GM19395 (cell line): ENCODE measurements around the gene SLC22A31.

ENCODE experiments used
- ATAC-seq: cut with Tn5 transposase; IDR thresholded peaks from one replicate; pipeline ENCODE4 v1.9.1; 2021; ENCODE audit warnings: mild to moderate bottlenecking, moderate library complexity; ENCODE audit not compliant: unreplicated experiment

Gene SLC22A31

DNA sequence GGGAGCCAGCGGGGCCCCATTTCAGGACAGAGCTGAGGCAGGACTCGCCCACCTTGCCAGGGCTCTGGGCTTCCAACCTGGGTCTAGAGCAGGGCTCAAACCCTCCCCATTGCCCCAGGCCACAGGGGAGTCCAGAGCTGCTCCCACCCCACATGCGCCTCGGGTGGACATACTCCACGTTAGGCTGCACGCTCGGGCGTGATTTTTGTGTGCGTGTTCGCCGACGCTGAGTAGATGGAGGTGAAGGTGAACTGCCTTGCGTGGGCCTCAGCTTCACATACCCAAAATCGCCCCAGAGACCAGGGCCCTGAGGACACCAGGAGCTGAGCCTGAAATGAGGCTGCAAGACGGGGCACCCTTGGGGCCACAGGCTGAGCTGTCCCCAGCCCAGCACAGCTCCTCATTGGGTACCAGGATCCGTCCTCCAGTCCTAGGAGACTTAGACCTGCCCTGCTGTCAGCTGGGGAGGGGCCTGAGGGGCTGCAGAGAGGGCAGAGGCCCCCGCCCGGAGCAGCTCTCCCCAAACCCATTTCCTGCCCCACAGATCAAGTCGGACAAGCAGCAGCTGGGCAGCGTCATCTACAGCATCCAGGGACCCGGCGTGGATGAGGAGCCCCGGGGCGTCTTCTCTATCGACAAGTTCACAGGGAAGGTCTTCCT is 20.6 kb downstream of the SLC22A31 start:
- ATAC-seq = no peak

DNA sequence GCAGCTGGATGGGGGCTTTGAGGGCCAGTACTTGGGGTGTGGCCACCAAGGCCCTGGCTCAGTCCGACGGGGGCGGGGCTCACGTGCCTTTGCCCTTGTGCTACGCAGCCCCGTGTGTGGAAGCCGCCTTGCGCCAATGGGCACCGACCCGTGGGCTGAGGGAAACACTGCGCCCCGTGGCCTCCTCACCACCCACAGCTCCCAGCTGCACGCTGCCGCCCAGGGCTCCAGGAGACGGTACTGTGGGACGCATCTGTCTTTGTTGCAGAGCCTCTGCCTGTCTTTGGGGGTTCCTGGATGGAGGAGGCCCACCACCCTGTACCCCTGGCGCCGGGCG is 21.2 kb downstream of the SLC22A31 start:
- ATAC-seq = no peak

DNA sequence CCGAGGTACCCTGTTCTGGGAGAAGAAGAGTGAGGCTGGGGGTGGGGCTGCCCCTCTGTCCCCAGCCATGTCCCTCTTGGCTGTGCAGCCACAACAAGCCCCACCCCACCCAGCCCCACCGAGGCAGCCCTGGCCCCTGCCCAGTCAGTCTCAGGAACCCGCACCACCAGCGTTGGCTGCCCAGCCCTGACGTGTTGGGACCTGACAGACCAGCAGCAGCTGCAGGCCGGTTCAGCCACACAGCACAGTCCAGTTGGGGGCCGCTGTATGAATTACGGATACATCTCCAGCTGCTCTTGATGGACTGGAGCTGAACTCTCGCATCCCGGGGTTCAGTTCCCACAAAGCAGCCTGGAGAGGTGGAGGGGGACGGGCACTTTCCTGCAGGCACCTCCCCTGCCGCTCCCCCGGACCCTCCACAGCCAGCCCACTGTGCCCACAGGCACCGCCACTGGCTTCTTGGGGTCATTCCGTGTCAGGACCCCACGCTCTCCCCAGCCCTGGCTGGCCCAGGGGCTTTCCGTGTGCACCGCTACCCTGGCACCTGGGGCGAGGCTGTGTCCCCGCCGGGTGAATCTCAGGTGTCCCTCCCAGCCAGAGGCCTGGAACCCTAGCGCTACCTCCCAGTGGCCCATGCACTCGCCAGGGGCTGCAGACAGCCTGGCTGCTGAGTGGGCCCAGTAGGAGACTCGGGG is 21.7 kb downstream of the SLC22A31 start:
- no peak for ATAC-seq

DNA sequence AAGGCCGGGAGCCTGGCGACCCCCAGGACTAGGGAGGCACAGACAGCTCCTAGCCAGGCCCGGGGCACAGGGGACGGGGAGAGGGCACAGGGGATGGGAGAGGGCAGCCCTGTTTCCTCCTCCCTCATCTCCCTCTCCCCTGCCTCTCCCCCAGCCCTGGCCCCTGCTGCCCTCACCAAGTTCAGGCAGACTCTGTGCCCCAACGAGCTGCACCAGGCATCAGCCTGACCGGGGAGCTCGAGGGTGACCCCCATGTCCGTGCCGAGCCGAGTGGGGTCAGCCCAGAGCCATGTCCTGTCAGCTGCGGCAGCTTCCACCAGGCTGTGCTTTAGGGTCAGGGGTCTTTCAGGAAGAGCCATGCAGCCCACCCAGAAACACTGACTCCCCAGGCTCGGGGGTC is 22.8 kb downstream of the SLC22A31 start:
- ATAC-seq = no peak

DNA sequence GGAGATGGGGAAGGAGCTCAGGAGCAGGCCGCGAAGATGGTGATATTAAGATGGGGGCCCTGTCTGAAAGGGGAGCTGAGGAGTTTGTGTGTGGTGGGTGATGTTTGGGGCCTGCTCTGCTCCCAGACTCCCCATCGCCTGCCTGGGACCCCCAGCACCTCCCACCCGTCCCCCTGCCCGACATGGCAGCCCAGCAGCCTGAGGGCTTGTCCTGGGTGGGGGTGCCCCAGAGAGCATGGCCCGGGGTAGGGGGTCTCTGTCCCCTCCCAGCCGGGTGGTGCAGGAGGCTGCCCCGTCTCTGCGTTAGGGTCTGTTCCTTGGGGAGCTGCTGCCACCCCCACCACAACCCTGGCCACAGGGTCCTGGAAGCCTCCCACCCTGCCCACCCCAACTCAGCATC is 23.6 kb downstream of the SLC22A31 start:
- ATAC-seq = no peak

DNA sequence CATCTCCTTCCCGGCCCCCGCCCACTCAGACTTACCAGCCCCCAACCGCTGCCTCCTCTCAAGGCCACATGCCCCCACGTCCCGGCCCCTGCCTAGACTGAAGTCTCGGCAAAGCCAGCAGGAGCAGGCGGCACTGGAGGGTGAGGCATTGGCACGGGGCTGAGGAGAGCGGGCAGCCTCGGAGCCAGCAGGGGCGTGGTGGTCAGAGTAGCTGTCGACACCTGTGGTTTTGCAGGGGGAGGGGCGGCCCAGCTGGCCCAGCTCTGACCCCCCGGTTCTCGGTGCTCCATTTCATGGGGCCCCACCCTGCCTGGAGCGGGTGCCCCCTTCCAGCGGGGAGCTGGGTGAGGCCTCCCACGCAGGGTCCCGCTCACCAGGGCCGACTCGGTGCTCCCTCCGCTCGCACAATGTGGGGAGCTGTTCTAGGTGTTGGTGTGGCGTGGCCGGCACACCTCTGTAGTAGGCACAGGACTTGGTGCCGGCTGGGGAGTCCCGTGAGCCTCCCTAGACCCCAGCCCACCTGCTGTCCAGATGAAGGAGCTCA is 24.1 kb downstream of the SLC22A31 start:
- no peak for ATAC-seq

DNA sequence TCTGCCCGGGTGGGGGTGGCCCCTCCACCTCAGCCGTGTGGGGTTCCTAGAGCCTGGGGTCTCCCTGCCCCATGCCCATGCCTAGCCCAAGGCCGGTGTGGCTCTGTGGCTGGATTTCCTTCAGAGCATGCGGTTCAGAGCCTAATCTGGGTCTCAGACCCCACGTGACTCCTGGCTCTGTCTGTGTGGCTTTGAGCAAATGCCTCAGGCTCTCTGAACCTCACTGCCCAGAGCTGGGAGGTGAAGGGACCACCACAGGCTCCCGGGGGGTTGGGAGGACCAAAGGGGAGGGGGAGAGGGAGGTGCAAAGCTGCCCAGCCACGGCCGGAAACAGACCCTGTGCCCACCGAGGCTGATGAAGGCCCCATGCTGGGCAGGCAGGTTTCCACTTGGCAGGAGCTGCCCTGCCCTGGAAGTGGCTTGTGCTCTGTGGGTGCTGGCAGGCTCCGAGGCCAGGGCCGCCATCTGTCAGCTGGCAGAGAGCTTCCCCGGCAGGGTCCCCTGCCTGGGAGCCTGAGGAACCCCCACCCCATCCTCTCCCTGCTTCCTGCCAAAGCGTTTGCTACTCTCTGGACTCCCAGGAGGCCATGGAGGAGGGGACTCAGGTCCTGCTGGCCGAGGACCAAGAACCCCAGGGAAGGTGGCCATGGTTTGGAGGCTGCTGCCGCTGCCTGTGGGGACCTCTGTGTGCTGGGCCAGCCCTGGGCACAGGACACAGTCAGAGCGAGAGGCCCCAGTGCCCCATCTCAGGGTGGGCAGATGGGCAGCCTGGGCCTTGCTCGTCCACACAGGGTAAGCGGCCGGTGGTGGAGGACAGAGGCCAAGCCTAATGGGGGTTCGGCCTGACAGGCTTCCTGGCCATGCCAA is 24.8 kb downstream of the SLC22A31 start:
- ATAC-seq = no peak

DNA sequence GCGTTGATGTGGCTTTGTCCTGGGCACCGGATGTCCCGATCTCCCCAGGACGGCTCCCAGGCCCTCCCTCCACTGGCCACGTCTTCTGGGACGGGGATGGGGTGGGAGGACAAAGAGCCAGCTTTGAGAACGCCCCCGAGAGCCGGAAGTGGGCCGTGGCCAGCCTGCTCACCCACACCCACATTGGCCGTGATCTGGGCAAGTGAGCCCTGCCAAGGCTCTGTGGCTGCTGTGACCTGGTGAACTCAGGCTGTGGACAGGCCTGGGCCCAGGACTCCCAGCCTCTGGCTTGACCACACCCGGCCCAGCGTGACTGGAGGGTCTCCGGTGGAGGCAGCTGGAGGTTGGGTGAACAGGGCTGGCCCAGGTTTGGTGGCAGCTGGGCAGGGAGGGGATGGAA is 25.5 kb downstream of the SLC22A31 start:
- ATAC-seq = no peak

DNA sequence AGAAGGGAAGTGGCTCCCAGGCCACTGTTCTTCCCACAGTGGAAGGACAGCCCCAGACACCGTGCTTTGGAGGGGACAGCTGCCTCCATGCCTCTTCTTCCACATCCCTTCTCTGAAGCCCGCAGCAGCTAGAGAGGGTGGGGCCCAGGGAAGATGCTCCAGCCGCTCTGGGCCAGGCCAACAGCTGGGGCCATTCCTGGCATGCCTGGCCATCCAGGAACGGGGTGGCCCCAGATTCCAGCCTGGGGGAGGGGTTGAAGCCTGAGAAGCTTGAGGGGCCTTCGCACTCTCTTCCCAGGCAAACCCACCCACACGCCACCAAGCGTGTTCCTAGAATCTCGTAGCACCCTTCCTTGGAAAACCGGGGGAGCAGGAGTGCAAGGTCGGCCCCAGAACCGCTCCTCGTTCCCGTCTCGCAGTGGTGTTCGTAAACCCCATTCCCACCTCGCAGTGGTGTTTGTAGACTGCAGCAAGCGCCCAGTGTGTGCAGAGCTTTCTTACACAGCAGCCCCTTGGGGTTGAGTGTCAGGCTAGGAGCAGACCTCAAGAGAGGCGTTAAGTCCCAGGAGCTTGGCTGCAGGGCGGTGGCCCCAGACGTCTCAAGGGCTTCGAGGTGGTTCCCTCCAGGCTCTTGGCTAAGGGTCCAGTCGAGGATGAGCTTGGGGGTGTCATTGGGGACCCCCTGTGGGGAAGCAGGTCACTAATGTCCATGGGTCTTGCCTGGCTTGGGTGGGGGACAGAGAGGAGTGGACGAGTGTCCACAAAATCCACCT is 26.1 kb downstream of the SLC22A31 start:
- no peak for ATAC-seq

DNA sequence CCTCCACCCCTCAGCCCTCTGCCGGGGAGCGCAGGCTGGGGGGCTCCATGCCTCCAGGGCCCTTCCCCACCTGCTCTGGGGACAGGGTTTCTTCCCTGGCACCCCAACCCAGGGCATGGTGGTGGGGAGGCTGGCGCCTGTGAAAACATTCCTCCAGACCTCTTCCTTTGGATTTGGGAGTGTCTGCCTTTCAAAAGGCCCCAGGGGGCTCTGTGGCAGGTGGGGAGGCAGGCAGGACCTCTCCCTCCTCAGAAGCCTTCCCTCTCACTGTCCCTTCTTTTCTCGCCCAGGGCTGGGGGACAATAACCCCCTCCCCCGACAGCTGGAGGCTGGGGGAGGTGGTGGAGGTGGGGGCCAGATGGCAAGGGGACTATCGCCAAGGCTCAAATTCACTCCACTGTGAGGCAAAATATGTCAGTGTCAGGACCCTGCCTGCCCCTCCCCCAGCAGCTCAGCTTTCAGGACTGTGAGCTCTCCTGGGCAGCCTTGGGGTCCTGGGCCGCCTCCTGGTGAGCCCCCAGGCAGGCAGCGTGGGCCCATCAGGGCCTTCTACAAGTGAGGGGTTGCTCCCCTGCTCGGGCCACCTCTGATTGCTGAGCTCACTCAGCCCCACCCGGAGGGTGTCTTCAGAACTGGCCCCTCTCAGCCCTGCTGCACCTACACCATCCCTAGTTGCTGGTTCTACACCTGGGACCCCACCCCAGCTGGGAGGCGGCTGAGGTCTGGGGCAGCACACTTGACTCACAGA is 27.0 kb downstream of the SLC22A31 start:
- ATAC-seq = no peak

DNA sequence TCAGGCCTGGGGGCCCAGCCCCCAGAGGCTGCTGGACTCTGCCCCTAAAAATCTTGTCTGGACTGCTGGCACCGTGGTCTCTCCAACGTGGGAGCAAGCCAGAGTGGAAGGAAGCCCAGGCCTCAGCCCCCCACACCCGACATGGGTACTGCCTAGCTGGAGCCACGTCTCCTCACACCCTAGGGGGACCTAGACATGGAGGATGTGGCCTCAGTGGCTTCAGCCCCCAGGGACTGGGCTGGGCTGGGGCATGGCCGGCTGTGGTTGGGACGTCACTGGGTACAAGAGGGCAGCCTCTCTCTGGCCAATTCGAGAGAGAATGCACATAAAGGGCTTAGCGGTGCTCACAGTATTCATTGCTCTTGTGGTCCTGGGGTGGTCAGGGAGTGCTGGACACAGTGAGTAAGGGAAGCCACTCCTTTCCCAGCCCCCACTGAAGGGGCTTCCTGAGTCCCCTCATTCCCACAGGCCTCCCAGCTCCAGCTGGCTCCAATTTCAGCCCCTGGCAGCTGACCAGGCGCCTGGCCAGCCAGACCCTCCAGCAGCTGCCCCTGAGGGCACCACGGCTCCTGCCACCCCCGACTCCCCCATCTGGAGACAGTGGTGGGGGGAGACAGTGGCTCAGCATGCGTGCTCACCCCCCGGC is 27.7 kb downstream of the SLC22A31 start:
- no peak for ATAC-seq

DNA sequence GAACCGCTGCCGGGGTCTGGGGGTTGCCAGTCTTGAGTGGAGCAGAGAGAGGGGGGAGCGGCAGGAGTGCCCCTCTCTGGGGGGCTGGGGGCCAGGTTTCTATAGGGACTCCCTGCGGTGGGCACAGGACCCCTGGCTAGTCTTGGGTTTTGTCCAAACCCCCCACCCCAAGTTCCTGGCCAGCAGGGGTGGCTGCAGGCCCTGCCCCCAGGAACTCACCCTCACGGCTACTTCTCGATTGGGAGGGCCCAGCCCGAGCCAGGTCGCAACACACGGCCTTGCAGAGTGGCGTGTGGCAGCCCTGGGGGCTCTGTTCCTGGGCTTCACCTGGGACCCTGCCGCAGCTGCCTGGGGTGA is 28.2 kb downstream of the SLC22A31 start:
- no peak for ATAC-seq

DNA sequence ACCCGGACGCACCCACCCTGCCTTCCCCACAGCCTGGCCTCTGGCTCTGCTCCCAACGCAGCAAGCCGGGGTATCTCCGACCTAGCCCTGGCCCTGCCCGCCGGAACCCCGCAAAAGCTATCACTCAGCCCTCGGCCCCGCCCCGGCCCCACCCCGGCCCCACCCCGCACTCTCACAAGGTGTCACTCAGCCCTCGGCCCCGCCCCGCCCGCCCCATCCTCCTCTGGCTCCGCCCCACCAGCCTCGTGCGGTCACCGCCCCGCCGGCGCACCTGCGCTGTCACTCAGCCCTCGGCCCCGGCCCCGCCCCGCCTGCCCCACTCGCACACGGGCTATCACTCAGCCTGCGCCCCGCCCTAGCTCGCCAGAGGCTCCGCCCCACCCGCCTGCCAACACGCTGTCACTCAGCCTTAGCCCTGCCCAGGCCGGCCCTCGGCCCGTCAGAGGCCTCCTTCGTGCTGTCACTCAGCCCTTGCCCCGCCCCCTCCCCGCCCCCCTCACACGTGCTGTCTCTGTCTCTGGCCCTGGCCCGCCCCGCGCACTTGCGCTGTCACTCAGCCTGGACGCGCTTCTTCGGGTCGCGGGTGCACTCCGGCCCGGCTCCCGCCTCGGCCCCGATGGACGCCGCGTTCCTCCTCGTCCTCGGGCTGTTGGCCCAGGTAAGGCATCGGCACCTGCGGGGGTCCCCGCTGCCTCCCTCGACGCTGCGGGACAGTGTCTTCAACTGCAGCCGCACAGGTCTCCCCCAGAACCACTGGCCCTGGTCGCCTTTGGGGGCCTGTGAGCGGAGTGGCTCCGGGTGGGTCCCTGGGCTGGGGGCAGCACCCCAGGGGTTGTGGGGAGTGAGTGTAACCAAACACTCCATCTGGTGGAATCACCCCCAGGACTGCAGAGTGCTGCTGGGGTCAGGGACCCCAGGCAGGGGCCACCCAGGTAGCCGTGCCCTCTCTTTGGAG is 28.8 kb downstream of the SLC22A31 start, which contains the start of gene CDH15:
Gene CDH15, plus strand, starts transcription at position 533 of the 955 bp plus-strand sequence. Its CDS starts 84 bp downstream, at position 617.
- ATAC-seq = peak; percentile 70

DNA sequence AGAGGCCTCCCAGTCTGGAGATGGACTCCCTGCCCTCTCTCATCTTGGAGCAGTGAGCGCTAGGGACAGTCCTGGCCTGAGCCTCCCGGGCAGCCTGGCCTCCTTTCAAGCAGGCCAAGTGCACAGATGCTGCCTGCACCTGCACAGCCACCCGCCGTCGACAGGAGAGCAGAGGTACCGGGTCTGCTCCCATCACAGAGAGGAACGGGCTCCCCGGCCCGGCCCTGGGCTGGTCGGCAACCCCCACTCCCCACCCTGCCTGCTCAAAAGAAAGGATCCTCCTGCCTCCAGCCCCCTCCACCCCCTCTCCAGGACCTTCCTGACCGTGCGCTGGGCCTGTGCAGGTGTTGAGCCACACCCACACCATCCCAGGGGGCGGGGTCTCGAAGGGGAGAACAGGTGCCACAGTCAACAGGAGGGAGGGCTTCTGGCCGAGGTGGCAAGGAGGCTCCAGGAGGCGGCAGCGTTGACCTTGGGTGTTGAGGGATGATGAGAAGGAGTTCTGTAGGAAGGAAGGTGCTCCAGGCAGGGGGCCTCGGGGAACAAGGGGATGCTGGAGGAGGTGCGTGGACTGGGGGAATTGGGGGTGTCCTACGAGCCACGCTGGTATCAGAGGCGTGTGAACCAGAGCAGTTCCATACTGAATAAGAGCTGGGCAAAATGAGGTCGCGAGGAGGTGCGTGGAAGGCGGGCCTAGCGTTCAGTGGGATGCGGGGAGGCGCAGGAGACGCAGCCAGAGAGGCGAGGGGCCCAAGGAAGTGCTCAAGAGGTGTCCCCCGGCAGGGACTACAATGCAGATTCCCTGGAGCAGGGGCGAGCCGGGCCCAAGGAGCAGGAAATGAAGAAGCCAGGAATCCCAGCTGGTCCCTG is 29.8 kb downstream of the SLC22A31 start:
- ATAC-seq = no peak

DNA sequence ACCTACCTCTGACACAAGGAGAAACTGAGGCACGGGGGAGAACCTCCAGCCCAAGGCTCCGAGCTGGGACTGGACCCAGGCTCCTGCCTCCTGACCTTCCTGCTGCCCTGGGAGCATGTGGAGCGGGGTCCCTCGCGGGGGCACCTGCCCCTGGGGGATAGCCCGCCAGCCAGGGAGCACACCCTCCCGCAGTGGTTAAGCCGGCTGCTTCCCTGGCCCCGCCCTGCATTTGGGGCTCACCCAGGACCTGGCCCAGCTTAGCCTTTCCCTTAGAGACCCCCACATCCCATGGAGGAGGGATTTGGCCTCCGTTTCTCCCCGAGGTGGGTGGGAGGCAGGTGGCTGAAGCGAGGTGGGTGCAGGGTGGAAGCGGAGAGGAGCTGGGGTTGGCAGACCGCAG is 30.6 kb downstream of the SLC22A31 start:
- no peak for ATAC-seq

DNA sequence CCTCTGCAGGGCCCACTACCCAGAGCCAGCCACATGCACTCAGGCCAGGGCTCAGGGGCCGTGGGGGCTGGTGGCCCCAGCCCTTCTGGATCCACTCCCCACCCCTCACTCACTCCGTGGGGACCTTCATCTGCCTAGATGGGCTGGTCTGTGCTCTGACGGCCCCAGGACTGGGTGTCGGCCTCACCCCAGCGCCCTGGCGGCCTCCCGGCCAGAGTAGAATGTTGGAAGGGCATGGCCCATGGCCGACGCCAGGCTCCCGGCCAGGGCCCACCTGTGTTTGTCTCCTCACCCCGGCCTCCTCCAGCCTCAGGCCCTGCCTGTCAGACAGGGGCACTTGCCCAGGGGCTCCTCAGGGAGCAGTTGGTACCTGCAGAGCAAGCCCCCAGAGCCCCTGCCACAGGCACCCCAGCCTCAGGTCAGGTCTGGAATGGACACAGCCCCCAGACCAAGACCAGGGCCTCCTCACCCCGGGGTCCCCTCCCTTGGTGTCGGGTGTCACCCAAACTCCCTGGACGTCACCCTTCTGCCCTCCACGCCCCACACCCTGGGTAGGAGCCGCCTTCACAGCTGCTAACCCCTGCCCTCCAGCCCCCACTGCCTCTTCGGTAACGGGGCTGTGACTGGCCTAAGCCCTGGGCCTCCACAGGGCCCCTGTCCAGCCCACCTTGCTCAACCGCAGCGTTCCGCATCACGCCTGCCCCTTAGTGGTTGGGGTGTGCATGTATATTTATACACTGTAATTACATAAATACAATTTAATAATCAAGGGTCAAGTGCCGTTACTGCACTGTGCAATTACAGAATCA is 31.8 kb downstream of the SLC22A31 start:
- ATAC-seq = no peak

DNA sequence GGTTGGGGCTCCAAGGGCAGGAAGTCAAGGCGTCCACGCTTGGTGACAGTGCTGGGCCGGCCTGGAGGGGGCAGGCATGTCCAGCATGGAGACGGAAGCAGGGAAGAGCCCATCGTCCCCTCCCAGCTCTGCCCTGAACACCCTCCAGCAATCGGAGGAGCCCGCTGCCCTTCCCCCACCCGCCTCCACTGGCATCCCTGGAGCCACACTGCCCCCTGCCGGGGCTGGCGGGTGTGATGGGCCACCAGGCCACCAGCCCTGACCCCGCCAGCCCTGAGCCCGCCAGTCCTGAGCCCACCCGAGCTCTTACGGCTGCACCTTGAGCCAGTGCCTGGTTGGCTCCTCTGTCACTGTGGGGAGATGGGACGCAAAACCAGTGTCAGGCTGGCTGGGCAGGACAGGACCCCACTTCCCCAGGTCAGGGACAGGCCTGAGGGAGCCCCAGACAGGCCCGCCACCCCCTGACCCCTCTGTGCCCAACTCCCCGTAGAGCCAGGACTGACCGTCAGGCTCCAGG is 32.9 kb downstream of the SLC22A31 start:
- no peak for ATAC-seq
